K562 (cell line): ENCODE measurements around the gene GEMIN8. TPM values are rescaled to one million over a fixed set of nuclear protein-coding genes. Genes with fewer than 3 reads are reported as not detected.

Source experiments
- ARID4B ChIP-seq: sonication (generic); formaldehyde crosslinking; IDR thresholded peaks from 2 replicates; pipeline ENCODE4 v1.8.0; 2022; ENCODE audit warnings: mild to moderate bottlenecking, missing genetic modification reagents
- CHD1 ChIP-seq: fragments of 200-600 bp; sonication (generic); IDR thresholded peaks from one replicate; pipeline ENCODE4 v1.6.1; 2012; ENCODE audit warnings: mild to moderate bottlenecking, moderate library complexity, low read length, inconsistent platforms
- KHSRP ChIP-seq: fragments of 450-650 bp; IDR thresholded peaks from 2 replicates; pipeline ENCODE4 v1.6.1; 2017
- MITF ChIP-seq: IDR thresholded peaks from 2 replicates; pipeline ENCODE4 v1.6.1; 2014; ENCODE audit warnings: antibody characterized with exemption
- MTA1 ChIP-seq: fragments of 450-650 bp; IDR thresholded peaks from 2 replicates; pipeline ENCODE4 v1.6.1; 2017; ENCODE audit warnings: borderline replicate concordance
- PHB ChIP-seq: fragments of 250-450 bp; sonication (Bioruptor Pico); IDR thresholded peaks from 2 replicates; pipeline ENCODE4 v1.5.0; 2021
- PHF20 ChIP-seq: fragments of 450-650 bp; IDR thresholded peaks from 2 replicates; pipeline ENCODE4 v1.6.1; 2018; ENCODE audit not compliant: partially characterized antibody
- PML ChIP-seq: IDR thresholded peaks from 2 replicates; pipeline ENCODE4 v1.6.1; 2012; ENCODE audit warnings: low read length, inconsistent platforms
- RBFOX2 ChIP-seq: fragments of 200-400 bp; formaldehyde crosslinking; IDR thresholded peaks from 2 replicates; pipeline ENCODE4 v1.6.1; 2017; ENCODE audit warnings: low read depth, mild to moderate bottlenecking, low read length, moderate library complexity
- SAFB ChIP-seq: fragments of 200-400 bp; formaldehyde crosslinking; IDR thresholded peaks from 2 replicates; pipeline ENCODE4 v1.6.1; 2017; ENCODE audit warnings: low read depth, low read length, borderline replicate concordance
- SIN3B ChIP-seq: fragments of 450-650 bp; IDR thresholded peaks from 2 replicates; pipeline ENCODE4 v1.6.1; 2017; ENCODE audit warnings: low read depth, mild to moderate bottlenecking, moderate library complexity
- TBL1XR1 ChIP-seq, 2 experiments: IDR thresholded peaks; 2 replicates each; pipeline ENCODE4 v1.6.1; 2012; ENCODE audit warnings: improper control_type of control experiment in 2 of 2, low read length in 2 of 2, mild to moderate bottlenecking in 1 of 2
- USF2 ChIP-seq: sonication (generic); formaldehyde crosslinking; IDR thresholded peaks from 2 replicates; pipeline ENCODE4 v1.5.0; 2020; ENCODE audit warnings: missing genetic modification reagents
- ZFP91 ChIP-seq: sonication (generic); formaldehyde crosslinking; IDR thresholded peaks from 2 replicates; pipeline ENCODE4 v1.8.0; 2022; ENCODE audit warnings: mild to moderate bottlenecking, missing genetic modification reagents
- ZNF174 ChIP-seq: fragments of 250-450 bp; sonication (Bioruptor Pico); IDR thresholded peaks from 2 replicates; pipeline ENCODE4 v1.4.0; 2020; ENCODE audit warnings: mild to moderate bottlenecking
- ZNF398 ChIP-seq: fragments of 250-450 bp; sonication (Bioruptor Pico); IDR thresholded peaks from 2 replicates; pipeline ENCODE4 v1.8.0; 2021; ENCODE audit warnings: moderate library complexity, mild to moderate bottlenecking, inconsistent platforms
- ZNF764 ChIP-seq: fragments of 250-450 bp; sonication (Bioruptor Pico); IDR thresholded peaks from 2 replicates; pipeline ENCODE4 v1.4.0; 2020; ENCODE audit warnings: low read depth, mild to moderate bottlenecking, moderate library complexity
- polyA plus RNA-seq, 8 experiments: library from polyadenylated mRNA; depleted of rRNA in 4 of 8; stranded (reverse) in 5 of 8; unstranded in 3 of 8; fragments of >200 nt; fragmentation: Nextera tagmentation in 2 of 8; fragmentation: Illumina TruSeq in 1 of 8; extraction: Ambion mirVana in 2 of 8; extraction: Trizol in 1 of 8; gene quantifications; 2 replicates each; pipeline versions ENCODE4 v1.2.1 to v1.2.3, GENCODE V29; 2011 to 2014; ENCODE audit warnings: inconsistent platforms in 1 of 8, missing spikeins in 1 of 8
- total RNA-seq, 7 experiments: library from RNA; depleted of rRNA in 6 of 7; stranded (reverse); fragments of >200 nt in 6 of 7; fragmentation: Illumina TruSeq in 2 of 7; extraction: Trizol in 2 of 7; gene quantifications; 2 replicates each; pipeline versions ENCODE4 v1.2.1 to v1.2.3, GENCODE V29; 2011 to 2021; ENCODE audit warnings: low replicate concordance in 1 of 7

GEMIN8 gene
- total and polyA plus RNA-seq, 9 of the 15 experiments (the other 6 are each of a cell fraction or from before 2014, with no cell fraction given) = 10.9 to 29.1 (median 16.9) TPM

GRCh38 chrX:14029425-14030173, at the start of gene GEMIN8 (continued):
- peak; percentile 79 for TF ChIP-seq USF2 (CRISPR knock-in tag)
- no peak for TF ChIP-seq ZNF764 (CRISPR knock-in tag)
- peak; percentile 57; the same call in 1 of the 2 replicates for TF ChIP-seq MITF
- TF ChIP-seq ZNF398 = no peak
- no peak for TF ChIP-seq ZNF174 (CRISPR knock-in tag)
- 0 out of 2 replicates have a peak, but pooled peaks have one; percentile 21 for TF ChIP-seq PML
- peak; percentile 78; the same call in 1 of the 2 replicates for TF ChIP-seq ARID4B
- peak; percentile 33 to 45; a peak in 1 of 4 replicates for TF ChIP-seq TBL1XR1 (IDR thresholded peaks at IDR 0.05; ENCODE audit: low read length in 2 of 2)
- TF ChIP-seq RBFOX2 = peak; percentile 94
- TF ChIP-seq MTA1 = peak; percentile 89
- peak; percentile 75 for TF ChIP-seq SAFB
- TF ChIP-seq PHB (CRISPR knock-in tag) = no peak
- TF ChIP-seq PHF20 = peak; percentile 68
- no peak for TF ChIP-seq ZFP91 (CRISPR knock-in tag)
- TF ChIP-seq KHSRP = no peak
- TF ChIP-seq SIN3B = 0 out of 2 replicates have a peak, but pooled peaks have one; percentile 38
- TF ChIP-seq CHD1 = no peak
